ENCODE data around the gene PRAMEF1.
"Not testable (repeated sequence)": the region's sequence is repeated elsewhere in the genome, so short reads cannot be mapped to it uniquely, and the experiment has no call there.

Gene PRAMEF1

GRCh38 chr1:12791097-12791496 is at the start of gene PRAMEF1:
Gene PRAMEF1 (plus strand): TSS chr1:12791397. CDS start chr1:12793228, 1,831 bp downstream.
- not testable (repeated sequence) for DNase-seq (ENCODE audit: low spot score)

GRCh38 chr1:12741946-12742345 is 49.3 kb upstream of the PRAMEF1 start:
- DNase-seq (ENCODE audit: low spot score) = no peak

GRCh38 chr1:12745126-12745991 is 45.8 kb upstream of the PRAMEF1 start:
- no peak for DNase-seq (ENCODE audit: low spot score)

- DNase-seq (ENCODE audit: low spot score) = no peak
Measured at GRCh38 chr1:12745992-12746323, 45.2 kb upstream of the PRAMEF1 start, which contains the start of gene CFAP107. Gene CFAP107 (plus strand): TSS chr1:12746200. CDS start chr1:12746431, 231 bp downstream.

- no peak for DNase-seq (ENCODE audit: low spot score)
Measured at GRCh38 chr1:12748778-12749355, 42.3 kb upstream of the PRAMEF1 start.

- DNase-seq (ENCODE audit: low spot score) = no peak
Measured at GRCh38 chr1:12754738-12755137, 36.5 kb upstream of the PRAMEF1 start.

GRCh38 chr1:12756273-12756672 is 34.9 kb upstream of the PRAMEF1 start:
- DNase-seq (ENCODE audit: low spot score) = no peak

- DNase-seq (ENCODE audit: low spot score) = no peak
Measured at GRCh38 chr1:12756768-12757413, 34.3 kb upstream of the PRAMEF1 start.

GRCh38 chr1:12757836-12758235 is 33.4 kb upstream of the PRAMEF1 start:
- no peak for DNase-seq (ENCODE audit: low spot score)

GRCh38 chr1:12760256-12760795 is 30.9 kb upstream of the PRAMEF1 start:
- DNase-seq (ENCODE audit: low spot score) = no peak

- DNase-seq (ENCODE audit: low spot score) = no peak
Measured at GRCh38 chr1:12761781-12762180, 29.4 kb upstream of the PRAMEF1 start.

- no peak for DNase-seq (ENCODE audit: low spot score)
Measured at GRCh38 chr1:12762766-12763165, 28.4 kb upstream of the PRAMEF1 start.

GRCh38 chr1:12763479-12763878 is 27.7 kb upstream of the PRAMEF1 start:
- no peak for DNase-seq (ENCODE audit: low spot score)

- no peak for DNase-seq (ENCODE audit: low spot score)
Measured at GRCh38 chr1:12764016-12764415, 27.2 kb upstream of the PRAMEF1 start.

GRCh38 chr1:12769031-12769430 is 22.2 kb upstream of the PRAMEF1 start:
- DNase-seq (ENCODE audit: low spot score) = no peak

- no peak for DNase-seq (ENCODE audit: low spot score)
Measured at GRCh38 chr1:12769976-12770505, 21.2 kb upstream of the PRAMEF1 start.

GRCh38 chr1:12770620-12771019 is 20.6 kb upstream of the PRAMEF1 start:
- no peak for DNase-seq (ENCODE audit: low spot score)

- DNase-seq (ENCODE audit: low spot score) = no peak
Measured at GRCh38 chr1:12771186-12771585, 20.0 kb upstream of the PRAMEF1 start.

- DNase-seq (ENCODE audit: low spot score) = no peak
Measured at GRCh38 chr1:12772520-12772919, 18.7 kb upstream of the PRAMEF1 start.

- DNase-seq (ENCODE audit: low spot score) = no peak
Measured at GRCh38 chr1:12773438-12773837, 17.8 kb upstream of the PRAMEF1 start, which contains the start of gene PRAMEF12. Gene PRAMEF12 (plus strand): TSS chr1:12773738. CDS start chr1:12774868, 1,130 bp downstream.

- DNase-seq (ENCODE audit: low spot score) = no peak
Measured at GRCh38 chr1:12774801-12775345, 16.3 kb upstream of the PRAMEF1 start.

GRCh38 chr1:12775443-12775842 is 15.8 kb upstream of the PRAMEF1 start:
- DNase-seq (ENCODE audit: low spot score) = no peak

Measured in CD4-positive, alpha-beta T cell treated with Interleukin-6 at 100 ng/mL for 8 hours (primary cell).